ENCODE measurements around the gene MANEA. TPM values are rescaled to one million over a fixed set of nuclear protein-coding genes. Genes with fewer than 3 reads are reported as not detected.

The MANEA gene
- total and polyA plus RNA-seq, 2 of the 13 experiments (the other 11 are each of a cell fraction or from before 2014, with no cell fraction given): 10.0 to 10.9 TPM

- Histone ChIP-seq H3K4me3 (replicated peaks in 1 of 3; ENCODE audit: insufficient read depth in 1 of 3, low read depth in 2 of 3, low read length in 3 of 3) (no peak overlapping the region), H2AFZ (ENCODE audit: low read length) (no peak overlapping the region), H3K36me3 (replicated peaks in 1 of 2; ENCODE audit: control insufficient read depth in 1 of 2, insufficient read depth in 2 of 2, low read length in 2 of 2) (no peaks in the 10 kb centered on the region), H3K9me3 (ENCODE audit: low read length) (no peaks in the 10 kb centered on the region), H3K27me3 (ENCODE audit: control insufficient read depth in 1 of 2, insufficient read depth in 2 of 2, low read length in 2 of 2) (no peaks in the 10 kb centered on the region), H3K4me1 (ENCODE audit: insufficient read depth, low read length) (no peaks in the 10 kb centered on the region), H3K27ac (ENCODE audit: extremely low read length, insufficient read depth, low read length) (no peak overlapping the region), H4K20me1 (ENCODE audit: insufficient read depth, low read length) (no peaks in the 10 kb centered on the region), H3K9ac (ENCODE audit: insufficient read depth, low read depth, low read length) (no peak overlapping the region), H3K4me2 (ENCODE audit: low read depth, low read length) (no peak overlapping the region), H3K79me2 (ENCODE audit: insufficient read depth, low read length) (no peaks in the 10 kb centered on the region)
- in situ Hi-C loops (cut with HindIII; ENCODE audit: extremely low pct_ligation_motif_present, low pct_unique_long_range_greater_than_20kb): no loop called here
- DNase-seq (ENCODE audit: low spot score) (no peak), FAIRE-seq (no peak), ATAC-seq (no peak)
- no TSS peak for BruUV-seq (replicated peaks)
- intact Hi-C loops (cut with micrococcal nuclease; ENCODE audit: unreplicated experiment): no loop called here
- CTCF ChIA-PET (ENCODE audit: low intra/inter-chr PET ratio, low total read pairs): no interaction called here
- WGBS (ENCODE audit: low lambda C conversion rate): 79% methylated on average over 1 of the region's 1 CpG
- POLR2A ChIA-PET: no interaction called here
- TF ChIP-seq CBX1 (IDR thresholded peaks at IDR 0.05; ENCODE audit: low read depth): no peak
- TF ChIP-seq, protein P1, sequence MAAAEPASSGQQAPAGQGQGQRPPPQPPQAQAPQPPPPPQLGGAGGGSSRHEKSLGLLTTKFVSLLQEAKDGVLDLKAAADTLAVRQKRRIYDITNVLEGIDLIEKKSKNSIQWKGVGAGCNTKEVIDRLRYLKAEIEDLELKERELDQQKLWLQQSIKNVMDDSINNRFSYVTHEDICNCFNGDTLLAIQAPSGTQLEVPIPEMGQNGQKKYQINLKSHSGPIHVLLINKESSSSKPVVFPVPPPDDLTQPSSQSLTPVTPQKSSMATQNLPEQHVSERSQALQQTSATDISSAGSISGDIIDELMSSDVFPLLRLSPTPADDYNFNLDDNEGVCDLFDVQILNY (CRISPR knock-in tag; conservative IDR thresholded peaks at IDR 0.05): no peak
- no peak for TF ChIP-seq ZNF136 (CRISPR knock-in tag; IDR thresholded peaks at IDR 0.05; ENCODE audit: low read depth)
- TF ChIP-seq HMGXB4 (CRISPR knock-in tag; IDR thresholded peaks at IDR 0.05; ENCODE audit: borderline replicate concordance in 1 of 2, low read depth in 1 of 2): no peak
- no peak for TF ChIP-seq HOXA7 (CRISPR knock-in tag; IDR thresholded peaks at IDR 0.05)
- TF ChIP-seq ZKSCAN5 (CRISPR knock-in tag; IDR thresholded peaks at IDR 0.05): no peak
- TF ChIP-seq KDM5B (CRISPR knock-in tag; IDR thresholded peaks at IDR 0.05; ENCODE audit: borderline replicate concordance): no peak
- TF ChIP-seq ZNF121 (CRISPR knock-in tag; IDR thresholded peaks at IDR 0.05): no peak
Observed at GRCh38 chr6:95543798-95544197, 33.5 kb upstream of the MANEA start.

All from HepG2 (cell line).